Neural cell (in vitro differentiated cells): Measurements from ENCODE around the gene SKAP1. TPM values are rescaled to one million over a fixed set of nuclear protein-coding genes. Genes with fewer than 3 reads are reported as not detected.
"Not testable (repeated sequence)": the region's sequence is repeated elsewhere in the genome, so short reads cannot be mapped to it uniquely, and the experiment has no call there.

Experiments
- H2AFZ ChIP-seq: fragments of 200-600, 300-800 bp; sonication (generic), shearing (Covaris generic); 2 replicates; pipeline ENCODE4 v1.6.0; 2014; ENCODE audit warnings: low read depth, mild to moderate bottlenecking, antibody characterized with exemption, low read length, moderate library complexity
- H3F3A ChIP-seq: fragments of 200-600 bp; shearing (Covaris generic); 2 replicates; pipeline ENCODE4 v1.6.1; 2016; ENCODE audit warnings: mild to moderate bottlenecking, moderate library complexity, mixed read lengths, antibody characterized with exemption, low read length; ENCODE audit not compliant: insufficient read depth, poor library complexity, severe bottlenecking
- H3K27ac ChIP-seq: fragments of 200-600, 300-800 bp; sonication (generic), shearing (Covaris generic); 2 replicates; pipeline ENCODE4 v1.5.1; 2014; ENCODE audit warnings: mild to moderate bottlenecking, low read length, moderate library complexity
- H3K27me3 ChIP-seq: fragments of 300-800, 200-600 bp; sonication (generic), shearing (Covaris generic); 2 replicates; pipeline ENCODE4 v1.6.0; 2014; ENCODE audit warnings: mild to moderate bottlenecking, low read depth, low read length, moderate library complexity; ENCODE audit not compliant: insufficient read depth
- H3K36me3 ChIP-seq: fragments of 300-800, 200-600 bp; sonication (generic), shearing (Covaris generic); 2 replicates; pipeline ENCODE4 v1.5.1; 2014; ENCODE audit warnings: mild to moderate bottlenecking, antibody characterized with exemption, low read length, moderate library complexity; ENCODE audit not compliant: insufficient read depth
- H3K4me2 ChIP-seq: fragments of 300-800, 200-600 bp; sonication (generic), shearing (Covaris generic); 2 replicates; pipeline ENCODE4 v1.6.0; 2014; ENCODE audit warnings: mild to moderate bottlenecking, low read length
- H3K4me3 ChIP-seq: fragments of 300-800, 200-600 bp; sonication (generic), shearing (Covaris generic); 2 replicates; pipeline ENCODE4 v1.5.1; 2014; ENCODE audit warnings: mild to moderate bottlenecking, low read length, moderate library complexity
- H3K79me2 ChIP-seq: fragments of 200-600 bp; shearing (Covaris generic); replicated peaks from 2 replicates; pipeline ENCODE4 v1.6.0; 2014; ENCODE audit warnings: mild to moderate bottlenecking, low read length, moderate library complexity; ENCODE audit not compliant: insufficient read depth
- H3K9ac ChIP-seq: fragments of 300-800, 200-600 bp; sonication (generic), shearing (Covaris generic); 2 replicates; pipeline ENCODE4 v1.6.1; 2016; ENCODE audit warnings: mild to moderate bottlenecking, low read length, mixed read lengths
- H3K9me2 ChIP-seq: fragments of 200-600 bp; shearing (Covaris generic); 2 replicates; pipeline ENCODE4 v1.6.1; 2016; ENCODE audit warnings: mild to moderate bottlenecking, low read length, mixed read lengths; ENCODE audit not compliant: insufficient read depth
- H3K9me3 ChIP-seq: fragments of 200-600, 300-800 bp; sonication (generic), shearing (Covaris generic); 2 replicates; pipeline ENCODE4 v1.6.1; 2016; ENCODE audit warnings: mild to moderate bottlenecking, mixed run types, low read length, moderate library complexity, mixed read lengths
- H4K20me1 ChIP-seq: fragments of 200-600 bp; shearing (Covaris generic); 2 replicates; pipeline ENCODE4 v1.6.1; 2016; ENCODE audit warnings: mild to moderate bottlenecking, mixed run types; ENCODE audit not compliant: insufficient read depth
- EP300 ChIP-seq: fragments of 450-650 bp; conservative IDR thresholded peaks from 2 replicates; pipeline ENCODE4 v1.6.1; 2014; ENCODE audit warnings: antibody characterized with exemption, mild to moderate bottlenecking, moderate library complexity; ENCODE audit not compliant: poor library complexity, severe bottlenecking
- EZH2 ChIP-seq: fragments of 200-600, 300-800 bp; shearing (Covaris generic), sonication (generic); IDR thresholded peaks from 2 replicates; pipeline ENCODE4 v1.6.1; 2014; ENCODE audit warnings: antibody characterized with exemption, low read length, borderline replicate concordance, mild to moderate bottlenecking; ENCODE audit not compliant: insufficient read depth, poor library complexity, severe bottlenecking
- MXI1 ChIP-seq: fragments of 450-650 bp; conservative IDR thresholded peaks from 2 replicates; pipeline ENCODE4 v1.6.1; 2014; ENCODE audit warnings: antibody characterized with exemption, mild to moderate bottlenecking; ENCODE audit not compliant: poor library complexity, severe bottlenecking
- POLR2AphosphoS5 ChIP-seq: IDR thresholded peaks from 2 replicates; pipeline ENCODE4 v1.6.1; 2012
- RAD21 ChIP-seq: fragments of 450-650 bp; conservative IDR thresholded peaks from 2 replicates; pipeline ENCODE4 v1.6.1; 2014; ENCODE audit warnings: antibody characterized with exemption, mild to moderate bottlenecking, moderate library complexity
- SMC3 ChIP-seq: fragments of 450-650 bp; conservative IDR thresholded peaks from 2 replicates; pipeline ENCODE4 v1.6.1; 2014; ENCODE audit warnings: antibody characterized with exemption, mild to moderate bottlenecking, moderate library complexity; ENCODE audit not compliant: poor library complexity
- TAF1 ChIP-seq: IDR thresholded peaks from 2 replicates; pipeline ENCODE4 v1.6.1; 2012; ENCODE audit warnings: low read depth
- polyA plus RNA-seq: library from polyadenylated mRNA; depleted of rRNA; stranded (reverse); fragments of >200 nt; gene quantifications from 2 replicates; pipeline ENCODE4 v1.2.3, GENCODE V29; 2014
- TF ChIP-seq, protein P1 (sequence below): IDR thresholded peaks from 2 replicates; pipeline ENCODE4 v1.6.1; 2012; ENCODE audit warnings: borderline replicate concordance
- TF ChIP-seq, protein P2 (sequence below): fragments of 450-650 bp; IDR thresholded peaks from 2 replicates; pipeline ENCODE4 v1.5.1; 2014; ENCODE audit warnings: antibody characterized with exemption, mild to moderate bottlenecking, moderate library complexity; ENCODE audit not compliant: poor library complexity, severe bottlenecking

SKAP1 gene
- polyA plus RNA-seq, 1 donor from 2014 or later = 0.63 TPM

DNA sequence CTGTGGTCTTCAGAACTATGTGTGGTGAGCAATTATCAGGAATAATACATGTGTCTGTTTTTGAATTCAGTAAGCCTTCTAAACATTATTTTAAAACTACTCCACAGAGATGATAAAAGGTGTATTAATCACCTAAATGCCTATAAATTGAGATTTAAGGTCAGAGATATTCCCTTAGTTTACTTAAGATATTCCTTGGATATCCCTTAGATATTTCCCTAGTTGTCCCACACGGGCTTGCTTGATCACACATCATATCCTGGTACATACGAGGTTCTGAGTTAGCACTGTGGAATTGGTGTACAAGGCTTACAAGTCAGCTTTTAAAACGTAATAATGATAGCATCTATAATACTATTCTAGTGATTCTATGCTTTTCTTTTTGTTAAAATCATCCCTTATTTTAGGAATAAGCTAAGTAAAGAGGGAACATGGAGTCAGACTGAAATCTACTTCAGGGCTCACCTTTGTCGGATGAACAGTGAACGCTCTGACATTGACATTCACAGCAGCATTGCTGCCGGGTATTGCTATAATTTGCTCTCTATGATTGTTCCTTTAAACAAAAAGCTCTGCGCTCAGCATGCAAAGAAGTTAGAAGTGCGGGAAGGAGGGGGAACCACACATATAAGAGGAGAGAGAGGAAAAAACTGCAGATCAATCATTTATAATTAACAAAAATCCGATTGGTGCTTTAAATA is 136.5 kb downstream of the SKAP1 start:
- no peaks in the 10 kb centered on the region for H3K9me2 ChIP-seq
- peak overlapping the region; percentile 42 for H3K9ac ChIP-seq
- H3K9me3 ChIP-seq = no peaks in the 10 kb centered on the region
- TF ChIP-seq POLR2AphosphoS5 (no peak), MXI1 (peak; percentile 23), EP300 (peak; percentile 36)
- no peaks in the 10 kb centered on the region for H3K27me3 ChIP-seq
- H3K4me2 ChIP-seq = peak overlapping the region; percentile 54
- peak overlapping the region; percentile 64 for H3K27ac ChIP-seq
- H3F3A ChIP-seq = peaks cover 3% of the 10 kb centered on the region
- no peaks in the 10 kb centered on the region for H3K36me3 ChIP-seq
- H4K20me1 ChIP-seq = no peaks in the 10 kb centered on the region
- peak overlapping the region; percentile 53 for H3K4me3 ChIP-seq
- H2AFZ ChIP-seq = peak overlapping the region; percentile 15
- no peaks in the 10 kb centered on the region for H3K79me2 ChIP-seq

DNA sequence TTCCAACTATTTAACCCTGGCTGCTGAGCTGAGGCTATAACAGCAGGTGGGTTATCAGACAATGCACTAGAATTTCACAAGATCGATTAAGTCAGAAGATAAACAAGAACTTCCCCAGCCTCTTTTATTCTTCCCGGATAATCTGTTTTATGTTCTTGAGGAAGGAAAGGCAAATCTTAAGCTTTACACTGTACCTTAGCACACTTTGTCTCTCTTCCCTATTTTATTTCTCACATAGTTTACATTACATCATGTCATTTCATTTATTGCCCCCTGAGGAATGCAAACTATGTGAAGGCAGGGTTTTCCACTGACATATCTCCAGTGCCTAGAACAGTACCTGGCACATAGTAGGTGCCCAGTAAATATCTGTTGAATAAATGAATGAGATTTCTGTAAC is 139.6 kb downstream of the SKAP1 start:
- Histone ChIP-seq H3K79me2 (no peaks in the 10 kb centered on the region), H3F3A (peaks cover 3% of the 10 kb centered on the region), H3K27me3 (no peaks in the 10 kb centered on the region), H3K36me3 (no peaks in the 10 kb centered on the region), H3K9ac (no peak overlapping the region), H3K27ac (no peak overlapping the region), H2AFZ (no peak overlapping the region), H3K4me2 (no peak overlapping the region), H3K9me3 (no peaks in the 10 kb centered on the region), H3K9me2 (no peaks in the 10 kb centered on the region), H4K20me1 (no peaks in the 10 kb centered on the region), H3K4me3 (no peak overlapping the region)
- TF ChIP-seq RAD21 = no peak
- no peak for TF ChIP-seq POLR2AphosphoS5
- TF ChIP-seq, protein P1, sequence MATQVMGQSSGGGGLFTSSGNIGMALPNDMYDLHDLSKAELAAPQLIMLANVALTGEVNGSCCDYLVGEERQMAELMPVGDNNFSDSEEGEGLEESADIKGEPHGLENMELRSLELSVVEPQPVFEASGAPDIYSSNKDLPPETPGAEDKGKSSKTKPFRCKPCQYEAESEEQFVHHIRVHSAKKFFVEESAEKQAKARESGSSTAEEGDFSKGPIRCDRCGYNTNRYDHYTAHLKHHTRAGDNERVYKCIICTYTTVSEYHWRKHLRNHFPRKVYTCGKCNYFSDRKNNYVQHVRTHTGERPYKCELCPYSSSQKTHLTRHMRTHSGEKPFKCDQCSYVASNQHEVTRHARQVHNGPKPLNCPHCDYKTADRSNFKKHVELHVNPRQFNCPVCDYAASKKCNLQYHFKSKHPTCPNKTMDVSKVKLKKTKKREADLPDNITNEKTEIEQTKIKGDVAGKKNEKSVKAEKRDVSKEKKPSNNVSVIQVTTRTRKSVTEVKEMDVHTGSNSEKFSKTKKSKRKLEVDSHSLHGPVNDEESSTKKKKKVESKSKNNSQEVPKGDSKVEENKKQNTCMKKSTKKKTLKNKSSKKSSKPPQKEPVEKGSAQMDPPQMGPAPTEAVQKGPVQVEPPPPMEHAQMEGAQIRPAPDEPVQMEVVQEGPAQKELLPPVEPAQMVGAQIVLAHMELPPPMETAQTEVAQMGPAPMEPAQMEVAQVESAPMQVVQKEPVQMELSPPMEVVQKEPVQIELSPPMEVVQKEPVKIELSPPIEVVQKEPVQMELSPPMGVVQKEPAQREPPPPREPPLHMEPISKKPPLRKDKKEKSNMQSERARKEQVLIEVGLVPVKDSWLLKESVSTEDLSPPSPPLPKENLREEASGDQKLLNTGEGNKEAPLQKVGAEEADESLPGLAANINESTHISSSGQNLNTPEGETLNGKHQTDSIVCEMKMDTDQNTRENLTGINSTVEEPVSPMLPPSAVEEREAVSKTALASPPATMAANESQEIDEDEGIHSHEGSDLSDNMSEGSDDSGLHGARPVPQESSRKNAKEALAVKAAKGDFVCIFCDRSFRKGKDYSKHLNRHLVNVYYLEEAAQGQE = no peak
- TF ChIP-seq, protein P2, sequence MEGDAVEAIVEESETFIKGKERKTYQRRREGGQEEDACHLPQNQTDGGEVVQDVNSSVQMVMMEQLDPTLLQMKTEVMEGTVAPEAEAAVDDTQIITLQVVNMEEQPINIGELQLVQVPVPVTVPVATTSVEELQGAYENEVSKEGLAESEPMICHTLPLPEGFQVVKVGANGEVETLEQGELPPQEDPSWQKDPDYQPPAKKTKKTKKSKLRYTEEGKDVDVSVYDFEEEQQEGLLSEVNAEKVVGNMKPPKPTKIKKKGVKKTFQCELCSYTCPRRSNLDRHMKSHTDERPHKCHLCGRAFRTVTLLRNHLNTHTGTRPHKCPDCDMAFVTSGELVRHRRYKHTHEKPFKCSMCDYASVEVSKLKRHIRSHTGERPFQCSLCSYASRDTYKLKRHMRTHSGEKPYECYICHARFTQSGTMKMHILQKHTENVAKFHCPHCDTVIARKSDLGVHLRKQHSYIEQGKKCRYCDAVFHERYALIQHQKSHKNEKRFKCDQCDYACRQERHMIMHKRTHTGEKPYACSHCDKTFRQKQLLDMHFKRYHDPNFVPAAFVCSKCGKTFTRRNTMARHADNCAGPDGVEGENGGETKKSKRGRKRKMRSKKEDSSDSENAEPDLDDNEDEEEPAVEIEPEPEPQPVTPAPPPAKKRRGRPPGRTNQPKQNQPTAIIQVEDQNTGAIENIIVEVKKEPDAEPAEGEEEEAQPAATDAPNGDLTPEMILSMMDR = no peak
- TF ChIP-seq TAF1 = no peak
- no peak for TF ChIP-seq EP300
- TF ChIP-seq EZH2 = no peak
- no peak for TF ChIP-seq SMC3
- TF ChIP-seq MXI1 = no peak

DNA sequence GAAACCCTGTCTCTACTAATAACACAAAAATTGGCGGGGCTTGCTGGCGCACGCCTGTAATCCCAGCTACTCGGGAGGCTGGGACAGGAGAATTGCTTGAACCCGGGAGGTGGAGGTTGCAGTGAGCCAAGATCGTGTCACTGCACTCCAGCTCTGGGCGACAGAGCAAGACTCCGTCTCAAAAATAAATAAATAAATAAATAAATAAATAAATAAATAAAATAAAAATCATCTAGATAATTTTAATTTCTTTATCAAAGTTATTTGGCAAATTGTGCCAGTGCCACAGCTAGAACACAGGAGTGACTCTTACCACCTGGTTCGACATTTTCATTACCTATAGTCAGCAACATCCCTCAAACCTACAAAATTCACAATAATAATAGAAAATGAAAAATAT is 143.1 kb downstream of the SKAP1 start:
- not testable (repeated sequence) for H3K27me3 ChIP-seq, H3K79me2 ChIP-seq, H3F3A ChIP-seq, H2AFZ ChIP-seq, H3K9ac ChIP-seq, H3K9me3 ChIP-seq, H3K4me2 ChIP-seq, H3K4me3 ChIP-seq, H3K9me2 ChIP-seq, H4K20me1 ChIP-seq, H3K27ac ChIP-seq, H3K36me3 ChIP-seq
